GM12872 (cell line): ENCODE results near the gene FXYD2.

ENCODE experiments used
- CTCF ChIP-seq: IDR thresholded peaks from 3 replicates; pipeline ENCODE4 v1.5.1; 2011; ENCODE audit warnings: low read depth, mild to moderate bottlenecking, low read length, moderate library complexity; ENCODE audit not compliant: insufficient read depth

FXYD2 gene

DNA sequence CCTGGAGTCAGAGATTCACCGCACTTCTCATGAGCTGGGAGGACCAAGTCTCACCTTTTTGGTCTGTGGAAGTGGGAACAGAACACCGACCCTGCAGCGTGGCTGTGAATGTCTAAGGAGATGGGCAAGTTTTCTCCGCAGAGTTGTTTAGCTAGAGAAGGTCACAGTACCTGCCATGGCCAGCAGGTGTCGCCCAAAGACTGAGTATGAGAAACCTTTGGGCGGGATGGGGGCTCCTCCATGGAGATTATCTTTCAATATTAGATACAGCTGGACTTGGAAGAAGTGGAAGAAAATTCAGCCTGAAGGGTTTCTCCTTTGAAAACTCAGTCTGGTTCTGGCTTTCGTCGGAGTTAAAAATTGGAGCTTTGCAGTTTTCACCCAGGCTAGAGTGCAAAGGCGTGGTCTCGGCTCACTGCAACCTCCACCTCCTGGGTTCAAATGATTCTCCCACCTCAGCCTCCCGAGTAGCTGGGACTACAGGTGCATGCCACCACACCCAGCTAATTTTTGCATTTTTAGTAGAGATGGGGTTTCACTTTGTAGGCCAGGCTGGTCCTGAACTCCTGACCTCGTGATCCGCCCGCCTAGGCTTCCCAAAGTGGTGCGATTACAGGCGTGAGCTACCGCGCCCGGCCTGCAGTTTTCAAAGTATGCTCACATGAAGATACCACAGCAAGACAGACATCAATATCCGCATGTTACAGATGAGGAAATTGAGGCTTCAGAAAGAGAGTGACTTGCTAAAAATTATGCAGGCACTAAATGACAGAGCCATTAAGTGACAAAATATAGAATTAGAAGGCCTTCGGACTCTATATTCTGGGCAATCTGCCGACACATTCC is 16.8 kb downstream of the FXYD2 start:
- peak; percentile 90 for TF ChIP-seq CTCF

DNA sequence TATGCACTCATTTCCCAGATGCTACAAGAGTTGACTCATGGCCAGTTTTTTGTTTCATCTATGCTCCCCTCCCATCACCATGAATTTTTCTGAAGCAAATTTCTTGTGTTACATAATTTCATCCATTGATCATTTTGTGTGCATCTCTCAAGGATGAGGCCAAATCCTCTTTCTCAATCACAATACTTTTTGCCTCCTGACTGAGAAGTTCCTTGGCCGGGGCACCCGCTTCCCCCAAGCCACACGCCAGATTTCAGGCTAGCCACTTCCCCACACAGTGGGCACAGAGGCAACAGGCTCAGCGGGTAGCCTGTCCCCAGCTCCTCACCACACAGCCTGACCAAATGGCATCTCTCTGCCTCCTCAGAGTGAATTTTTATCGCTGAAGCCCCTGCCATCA is 17.7 kb downstream of the FXYD2 start:
- no peak for TF ChIP-seq CTCF

GRCh38 chr11:117805045-117805444 is 19.5 kb downstream of the FXYD2 start:
- no peak for TF ChIP-seq CTCF

- TF ChIP-seq CTCF: no peak
Measured at GRCh38 chr11:117803896-117804295, 20.6 kb downstream of the FXYD2 start.

DNA sequence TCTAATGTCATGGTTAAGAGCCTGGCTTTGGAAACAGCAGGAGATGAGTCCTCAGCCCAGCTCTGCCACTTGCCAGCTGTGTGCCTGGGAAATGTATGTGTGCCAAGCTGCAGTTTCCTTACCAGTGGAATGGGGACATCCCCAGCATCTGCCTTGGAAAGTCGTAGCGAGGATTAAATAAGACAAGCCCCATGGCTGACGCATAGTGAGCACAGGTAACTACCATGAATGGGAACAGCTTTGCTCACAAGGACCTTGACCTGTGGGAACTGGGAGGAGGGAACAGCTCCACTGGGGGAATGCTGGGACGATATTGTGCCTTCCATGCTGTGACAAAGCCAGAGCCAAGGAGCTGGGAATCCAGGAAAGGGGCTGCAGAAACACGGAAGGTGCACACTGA is 24.9 kb downstream of the FXYD2 start:
- TF ChIP-seq CTCF: no peak

DNA sequence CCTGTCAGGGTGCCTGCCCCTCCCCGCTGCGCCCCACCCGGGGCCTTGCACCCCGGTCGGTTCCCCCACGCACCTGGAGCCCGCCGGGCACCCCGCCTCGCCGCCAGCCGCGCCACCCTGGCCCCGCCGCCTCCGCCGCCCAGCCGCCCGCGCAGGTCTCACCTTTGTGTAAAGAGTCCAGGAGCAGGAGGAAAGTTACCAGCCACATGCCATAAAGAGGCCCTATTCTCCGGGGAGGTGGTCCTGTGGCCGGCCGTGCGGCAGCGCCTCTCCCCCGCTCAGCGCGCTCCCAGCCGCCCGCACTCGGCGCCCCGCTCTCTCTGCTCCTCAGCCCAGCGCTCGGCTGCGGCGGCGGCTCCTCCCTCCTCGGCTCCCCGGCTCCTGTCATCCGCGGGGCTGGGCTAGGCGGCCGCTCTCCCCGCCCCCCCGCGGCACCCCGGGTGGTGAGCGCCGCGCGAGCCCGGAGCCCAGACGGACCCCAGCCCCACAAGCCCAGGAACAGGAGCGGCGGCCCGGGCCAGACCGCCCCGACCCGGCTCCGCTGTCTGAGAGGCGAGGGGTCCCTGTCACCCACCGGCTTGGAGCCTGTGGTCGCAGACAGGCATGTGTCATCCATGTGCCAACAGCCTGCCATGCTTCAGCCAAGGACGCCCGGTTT is 27.5 kb downstream of the FXYD2 start, which contains the start of gene DSCAML1:
Gene DSCAML1 (minus strand): TSS at position 345 of the 658 bp plus-strand sequence. CDS start 137 bp downstream, at position 208.
- no peak for TF ChIP-seq CTCF

- TF ChIP-seq CTCF: no peak
Measured at GRCh38 chr11:117796456-117796871, 28.1 kb downstream of the FXYD2 start.
